HUES64 (cell line): ENCODE measurements around the gene IFFO2.

ENCODE experiments used
- H3K27ac ChIP-seq: 2 replicates; pipeline ENCODE4 v1.7.0; 2013; ENCODE audit warnings: low read depth, low read length, inconsistent platforms
- H3K27me3 ChIP-seq: 2 replicates; pipeline ENCODE4 v1.6.1; 2013; ENCODE audit warnings: mild to moderate bottlenecking, low read length; ENCODE audit not compliant: insufficient read depth
- H3K36me3 ChIP-seq: 2 replicates; pipeline ENCODE4 v1.6.1; 2013; ENCODE audit warnings: mild to moderate bottlenecking, low read length; ENCODE audit not compliant: insufficient read depth
- H3K4me1 ChIP-seq: 2 replicates; pipeline ENCODE4 v1.6.1; 2013; ENCODE audit warnings: mild to moderate bottlenecking, low read length, moderate library complexity; ENCODE audit not compliant: insufficient read depth
- H3K4me3 ChIP-seq: 2 replicates; pipeline ENCODE4 v1.5.1; 2013; ENCODE audit warnings: mild to moderate bottlenecking, low read length, moderate library complexity
- H3K9ac ChIP-seq: 2 replicates; pipeline ENCODE4 v1.6.1; 2013; ENCODE audit warnings: mild to moderate bottlenecking, low read depth, low read length
- H3K9me3 ChIP-seq: 2 replicates; pipeline ENCODE4 v1.6.1; 2013; ENCODE audit warnings: low read depth, low read length; ENCODE audit not compliant: insufficient read depth
- WGBS: fragments of 150-250, 120-280 bp; methylation state at CpG from one replicate; pipeline ENCODE4 v1.1.7; 2013; ENCODE audit warnings: missing lambda C conversion rate; 5-methylcytosine and 5-hydroxymethylcytosine counted together

IFFO2 gene

DNA sequence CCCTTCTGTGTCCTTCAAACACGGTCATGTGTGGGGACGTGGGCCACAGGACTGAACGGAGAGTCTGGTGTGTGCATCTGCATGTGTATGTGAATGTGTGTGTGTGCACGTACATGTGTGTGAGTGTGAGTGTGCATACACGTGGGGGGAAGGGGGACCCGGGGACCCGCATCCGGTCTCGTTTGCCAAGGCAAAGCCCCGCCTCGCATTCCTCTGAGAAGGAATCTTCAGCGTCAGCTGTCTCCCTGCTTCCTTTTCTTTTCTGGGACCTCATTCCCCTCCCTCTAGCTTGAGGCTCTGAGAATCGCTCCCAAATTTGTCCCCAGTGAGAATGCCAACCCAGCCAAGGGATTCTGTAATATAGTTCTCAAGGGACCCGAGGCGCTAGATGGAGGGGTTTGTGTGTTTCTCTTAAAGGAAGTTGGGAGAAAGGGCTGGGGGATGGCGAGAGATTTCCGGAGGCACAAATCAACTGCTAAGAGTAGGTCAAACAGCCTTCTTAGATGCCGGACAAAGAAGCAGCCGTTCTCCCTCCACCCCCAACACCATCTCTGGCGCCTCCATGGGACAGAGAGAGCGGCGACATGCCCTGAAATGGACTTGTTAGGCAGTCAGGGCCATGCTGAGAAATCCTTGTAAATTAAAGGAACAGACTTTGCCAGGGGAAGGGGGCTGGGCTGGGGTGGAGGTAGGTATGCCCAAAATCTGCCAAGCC is 6.6 kb downstream of the IFFO2 start:
- no peaks in the 10 kb centered on the region for H3K36me3 ChIP-seq
- peak overlapping the region; percentile 9 for H3K4me3 ChIP-seq
- H3K9me3 ChIP-seq = no peaks in the 10 kb centered on the region
- H3K27me3 ChIP-seq = peaks cover 9% of the 10 kb centered on the region
- peaks cover 38% of the 10 kb centered on the region for H3K4me1 ChIP-seq
- H3K9ac ChIP-seq = peak overlapping the region; percentile 41
- WGBS = 17% methylated on average over 22 of the region's 22 CpGs
- peak overlapping the region; percentile 77 for H3K27ac ChIP-seq

DNA sequence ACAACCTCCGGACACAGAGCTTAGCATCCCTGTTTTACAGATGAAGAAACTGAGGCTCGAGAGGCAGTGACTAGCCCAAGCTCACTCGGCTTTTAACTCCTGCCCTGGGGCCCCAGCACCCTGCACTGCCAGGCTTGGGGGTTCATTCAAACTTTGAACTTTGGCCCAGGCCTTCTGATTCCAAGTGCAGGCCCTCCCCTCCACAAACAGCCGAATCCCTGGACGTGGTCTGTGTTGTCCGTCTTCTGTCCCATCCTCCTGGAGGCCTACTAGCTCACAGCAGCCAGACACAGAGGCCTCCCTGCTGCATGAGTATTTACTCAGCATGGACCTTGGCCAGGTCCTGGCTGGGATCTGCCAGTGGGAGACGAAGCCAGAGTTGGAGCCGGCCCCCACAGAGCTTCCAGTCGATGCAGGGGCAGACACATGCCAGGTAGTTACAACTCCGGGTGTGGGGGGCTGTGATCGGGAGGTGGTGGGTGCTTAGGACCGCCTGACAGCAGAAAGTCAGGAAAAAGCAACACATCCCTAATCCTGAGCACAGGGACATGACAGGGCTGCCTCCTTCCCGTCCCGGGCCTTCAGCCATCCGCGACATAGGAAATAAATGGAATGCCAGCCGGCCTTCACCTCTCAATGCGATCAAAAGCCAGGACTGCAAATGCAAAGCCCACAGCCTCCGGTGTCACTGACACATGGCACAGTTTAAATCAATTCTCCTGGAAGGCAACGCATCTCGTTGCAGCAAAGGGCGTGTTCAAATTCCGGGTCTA is 7.4 kb downstream of the IFFO2 start:
- H3K27ac ChIP-seq = peak overlapping the region; percentile 77
- peaks cover 2% of the 10 kb centered on the region; the same call in 1 of the 2 replicates for H3K27me3 ChIP-seq
- H3K9ac ChIP-seq = peak overlapping the region; percentile 41
- whole genome bisulfite sequencing = 67% methylated on average over 22 of the region's 23 CpGs
- H3K4me1 ChIP-seq = peaks cover 36% of the 10 kb centered on the region
- no peaks in the 10 kb centered on the region for H3K9me3 ChIP-seq
- H3K4me3 ChIP-seq = peak overlapping the region; percentile 9; the same call in 1 of the 2 replicates
- no peaks in the 10 kb centered on the region for H3K36me3 ChIP-seq

DNA sequence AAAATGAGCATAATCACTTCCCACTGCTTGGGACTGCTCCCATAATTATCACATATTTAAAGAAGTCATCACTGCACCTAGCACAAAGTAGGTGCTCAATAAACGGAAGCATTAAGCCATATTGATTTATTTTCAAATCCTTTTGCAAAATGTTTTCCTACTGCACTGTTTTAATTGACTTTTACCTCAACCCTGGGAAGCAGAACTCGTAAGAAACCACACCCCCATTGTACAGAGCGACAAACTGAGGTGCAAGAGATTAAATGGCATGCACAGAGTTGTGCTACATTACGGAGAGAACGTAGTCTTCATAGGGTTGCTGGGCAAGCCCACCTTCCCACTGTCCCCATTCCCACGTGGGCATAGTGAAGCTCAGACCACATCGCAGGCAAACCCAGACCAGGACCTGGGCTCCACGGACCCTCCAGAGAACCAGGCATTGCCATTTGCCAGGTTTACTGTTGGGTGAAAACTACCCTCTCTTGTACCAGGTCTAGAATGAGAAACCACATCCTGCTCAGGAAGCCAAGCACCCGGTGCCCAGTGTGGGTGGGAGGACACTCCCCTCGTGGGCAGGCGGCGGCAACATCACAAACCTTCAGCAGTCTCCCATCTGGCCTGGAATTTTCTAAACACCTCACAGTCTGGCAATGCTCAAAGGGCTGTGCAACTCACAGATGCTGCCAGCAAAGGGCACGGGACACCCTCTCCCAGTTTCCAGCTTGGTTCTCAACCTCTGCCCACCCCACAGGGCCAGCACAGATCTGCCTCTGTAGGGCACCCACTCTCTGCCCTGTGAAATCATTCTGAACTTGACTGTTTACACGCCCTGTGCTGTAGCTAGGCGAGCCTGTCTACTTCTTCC is 8.2 kb downstream of the IFFO2 start:
- no peaks in the 10 kb centered on the region for H3K9me3 ChIP-seq
- no peaks in the 10 kb centered on the region for H3K27me3 ChIP-seq
- 80% methylated on average over 15 of the region's 15 CpGs for WGBS
- H3K9ac ChIP-seq = no peak overlapping the region
- no peak overlapping the region for H3K4me3 ChIP-seq
- no peak overlapping the region; the same call in 1 of the 2 replicates for H3K27ac ChIP-seq
- H3K36me3 ChIP-seq = no peaks in the 10 kb centered on the region
- peaks cover 36% of the 10 kb centered on the region for H3K4me1 ChIP-seq

GRCh38 chr1:18947570-18947969 is 8.9 kb downstream of the IFFO2 start:
- peaks cover 36% of the 10 kb centered on the region for H3K4me1 ChIP-seq

DNA sequence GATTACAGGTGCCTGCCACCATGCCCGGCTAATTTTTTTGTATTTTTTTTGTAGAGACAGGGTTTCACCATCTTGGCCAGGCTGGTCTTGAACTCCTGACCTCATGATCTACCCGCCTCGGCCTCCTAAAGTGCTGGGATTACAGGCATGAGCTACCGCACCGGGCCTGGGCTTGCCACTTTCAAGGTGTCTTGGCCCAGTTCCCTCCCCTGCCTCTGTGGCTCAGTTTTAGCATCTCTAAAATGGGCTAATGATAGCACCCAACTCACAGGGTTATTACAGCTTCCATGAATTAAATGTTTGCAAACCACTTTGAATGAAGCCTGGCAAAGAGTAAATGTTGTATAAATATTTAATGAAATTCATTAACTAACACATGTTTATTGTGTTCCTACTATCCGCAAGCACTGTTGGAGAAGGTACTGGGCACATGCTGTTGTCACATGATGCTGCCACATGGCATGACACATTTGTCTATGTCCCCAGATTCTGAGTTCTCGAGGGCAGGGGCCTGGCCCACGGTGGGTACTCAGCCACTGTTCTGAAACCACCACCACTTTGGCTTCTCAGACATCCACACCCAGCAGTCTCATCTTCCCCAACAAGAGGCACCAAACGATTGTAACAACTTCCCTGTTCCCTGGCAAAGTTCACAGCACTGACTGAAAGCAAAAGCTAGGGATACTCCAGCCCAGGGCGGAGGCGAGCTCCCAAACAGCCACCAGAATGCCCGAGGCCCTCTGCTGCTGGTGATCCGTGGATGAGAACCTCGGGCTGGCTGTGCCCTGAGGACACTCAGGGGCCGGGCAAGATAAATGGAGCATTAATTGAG is 9.7 kb downstream of the IFFO2 start:
- Histone ChIP-seq H3K9ac (no peak overlapping the region), H3K27me3 (no peaks in the 10 kb centered on the region), H3K4me3 (no peak overlapping the region), H3K27ac (no peak overlapping the region), H3K9me3 (no peaks in the 10 kb centered on the region), H3K36me3 (no peaks in the 10 kb centered on the region), H3K4me1 (peaks cover 40% of the 10 kb centered on the region)
- 87% methylated on average over 15 of the region's 15 CpGs for WGBS

More at GRCh38 chr1:18947570-18947969, 8.9 kb downstream of the IFFO2 start:
- no peaks in the 10 kb centered on the region for H3K36me3 ChIP-seq
- H3K9ac ChIP-seq = no peak overlapping the region
- no peaks in the 10 kb centered on the region for H3K9me3 ChIP-seq
- no peak overlapping the region for H3K4me3 ChIP-seq
- H3K27me3 ChIP-seq = no peaks in the 10 kb centered on the region
- H3K27ac ChIP-seq = no peak overlapping the region
- 90% methylated on average over 9 of the region's 9 CpGs for WGBS

DNA sequence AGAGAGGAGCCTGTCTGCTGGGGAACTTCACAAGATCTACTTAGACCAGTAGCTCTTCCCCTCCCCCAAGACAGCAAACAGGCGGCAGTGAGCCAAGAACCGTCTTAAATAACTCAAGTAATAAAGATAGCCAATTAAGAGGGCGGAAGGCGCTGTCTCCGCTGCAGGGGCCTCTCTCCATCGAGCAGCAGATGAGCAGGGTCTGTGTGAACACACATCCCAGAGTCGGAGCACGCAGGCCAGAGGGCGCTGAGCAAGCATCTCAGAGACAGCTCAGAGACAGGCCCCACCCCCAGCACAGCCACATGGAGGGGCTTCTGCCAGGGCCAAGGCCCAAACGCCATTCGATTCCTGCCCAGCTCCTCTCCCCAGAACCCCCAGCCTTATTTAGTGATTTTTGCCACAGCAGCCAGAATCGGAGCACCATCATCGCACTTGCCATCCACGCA is 11.1 kb downstream of the IFFO2 start:
- WGBS = 56% methylated on average over 14 of the region's 14 CpGs
- H3K9me3 ChIP-seq = no peaks in the 10 kb centered on the region
- no peak overlapping the region for H3K9ac ChIP-seq
- peaks cover 46% of the 10 kb centered on the region for H3K4me1 ChIP-seq
- no peaks in the 10 kb centered on the region for H3K36me3 ChIP-seq
- no peak overlapping the region for H3K4me3 ChIP-seq
- H3K27me3 ChIP-seq = no peaks in the 10 kb centered on the region
- no peak overlapping the region for H3K27ac ChIP-seq

DNA sequence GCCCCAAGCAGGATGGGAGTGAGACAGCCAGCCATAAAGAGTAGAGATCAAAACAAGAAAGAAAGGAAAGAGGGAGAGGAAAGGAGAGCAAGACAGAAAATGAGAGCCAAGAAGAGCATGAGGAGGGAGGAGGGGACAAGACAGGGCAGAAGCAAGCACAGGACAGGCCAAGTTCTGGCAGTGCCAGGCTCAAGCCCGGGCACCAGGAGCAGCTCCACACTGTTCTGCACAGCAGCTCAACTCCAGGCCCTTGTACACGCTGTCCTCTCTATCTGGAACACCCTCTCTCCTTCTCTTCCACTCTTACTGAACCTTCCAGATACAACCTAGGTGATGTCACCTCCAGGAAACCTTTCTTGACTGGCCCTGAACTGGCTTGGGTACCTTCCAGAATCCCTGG is 11.7 kb downstream of the IFFO2 start:
- Histone ChIP-seq H3K27ac (no peak overlapping the region), H3K4me3 (no peak overlapping the region), H3K9me3 (no peaks in the 10 kb centered on the region), H3K9ac (no peak overlapping the region), H3K36me3 (no peaks in the 10 kb centered on the region), H3K27me3 (no peaks in the 10 kb centered on the region), H3K4me1 (peaks cover 39% of the 10 kb centered on the region)
- 92% methylated on average over 2 of the region's 2 CpGs for WGBS

- no peak overlapping the region for H3K27ac ChIP-seq
- WGBS = 87% methylated on average over 5 of the region's 9 CpGs
- no peaks in the 10 kb centered on the region for H3K9me3 ChIP-seq
- H3K27me3 ChIP-seq = no peaks in the 10 kb centered on the region
- H3K36me3 ChIP-seq = no peaks in the 10 kb centered on the region
- no peak overlapping the region for H3K4me3 ChIP-seq
- H3K4me1 ChIP-seq = peaks cover 32% of the 10 kb centered on the region
- H3K9ac ChIP-seq = no peak overlapping the region
Observed at GRCh38 chr1:18943914-18944572, 12.4 kb downstream of the IFFO2 start.

- peaks cover 33% of the 10 kb centered on the region for H3K4me1 ChIP-seq
- no peak overlapping the region for H3K9ac ChIP-seq
- H3K27ac ChIP-seq = no peak overlapping the region
- no peak overlapping the region for H3K4me3 ChIP-seq
- WGBS = 93% methylated on average over 3 of the region's 4 CpGs
- no peaks in the 10 kb centered on the region for H3K9me3 ChIP-seq
- no peaks in the 10 kb centered on the region for H3K36me3 ChIP-seq
- no peaks in the 10 kb centered on the region for H3K27me3 ChIP-seq
Observed at GRCh38 chr1:18943162-18943561, 13.3 kb downstream of the IFFO2 start.

- Histone ChIP-seq H3K4me3 (no peak overlapping the region), H3K4me1 (peaks cover 34% of the 10 kb centered on the region), H3K9ac (no peak overlapping the region), H3K36me3 (no peaks in the 10 kb centered on the region), H3K27ac (peak overlapping the region; percentile 78; the same call in 1 of the 2 replicates), H3K9me3 (no peaks in the 10 kb centered on the region), H3K27me3 (no peaks in the 10 kb centered on the region)
- 80% methylated on average over 4 of the region's 4 CpGs for WGBS
Observed at GRCh38 chr1:18942340-18942739, 14.1 kb downstream of the IFFO2 start.
